ENCODE measurements around the gene METTL2A.
"Not testable (repeated sequence)": the region's sequence is repeated elsewhere in the genome, so short reads cannot be mapped to it uniquely, and the experiment has no call there.

DNA sequence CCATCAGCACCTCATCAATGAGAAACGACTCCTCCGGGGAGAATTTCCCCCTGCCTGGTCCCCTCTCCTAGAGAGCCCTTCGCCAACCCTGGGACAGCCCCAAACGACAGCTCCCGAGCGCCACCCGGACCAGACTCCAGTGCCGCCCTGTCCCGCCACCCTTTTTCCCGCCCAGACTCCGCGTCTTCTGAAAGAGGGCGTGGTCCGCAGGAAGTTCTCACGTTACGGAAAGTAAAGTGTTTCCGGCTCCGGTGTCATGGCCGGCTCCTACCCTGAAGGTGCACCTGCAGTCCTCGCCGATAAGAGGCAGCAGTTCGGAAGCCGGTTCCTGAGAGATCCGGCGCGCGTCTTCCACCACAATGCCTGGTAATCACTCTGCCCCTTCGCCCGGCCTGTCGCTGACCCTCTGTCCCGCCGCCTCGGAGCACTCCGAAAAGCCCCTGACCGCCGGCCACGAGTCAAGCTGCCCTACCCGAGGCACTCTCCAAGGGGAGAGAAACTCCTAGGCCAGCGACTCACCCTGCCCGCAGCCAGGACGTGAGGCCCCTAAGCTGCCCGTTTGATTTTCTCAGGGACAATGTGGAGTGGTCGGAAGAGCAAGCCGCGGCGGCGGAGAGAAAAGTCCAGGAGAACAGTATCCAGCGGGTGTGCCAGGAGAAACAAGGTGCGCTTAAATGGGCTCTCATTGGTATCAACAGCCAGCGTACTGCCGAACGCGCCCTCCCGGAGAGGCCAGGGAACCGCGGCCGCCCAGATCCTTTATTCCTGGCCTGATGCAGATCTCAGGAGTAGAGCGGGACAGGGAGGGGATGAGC lies at the start of gene METTL2A:
- not testable (repeated sequence) for TF ChIP-seq POLR2A, EP300 (IDR thresholded peaks at IDR 0.05)
- TF ChIP-seq, protein P1, sequence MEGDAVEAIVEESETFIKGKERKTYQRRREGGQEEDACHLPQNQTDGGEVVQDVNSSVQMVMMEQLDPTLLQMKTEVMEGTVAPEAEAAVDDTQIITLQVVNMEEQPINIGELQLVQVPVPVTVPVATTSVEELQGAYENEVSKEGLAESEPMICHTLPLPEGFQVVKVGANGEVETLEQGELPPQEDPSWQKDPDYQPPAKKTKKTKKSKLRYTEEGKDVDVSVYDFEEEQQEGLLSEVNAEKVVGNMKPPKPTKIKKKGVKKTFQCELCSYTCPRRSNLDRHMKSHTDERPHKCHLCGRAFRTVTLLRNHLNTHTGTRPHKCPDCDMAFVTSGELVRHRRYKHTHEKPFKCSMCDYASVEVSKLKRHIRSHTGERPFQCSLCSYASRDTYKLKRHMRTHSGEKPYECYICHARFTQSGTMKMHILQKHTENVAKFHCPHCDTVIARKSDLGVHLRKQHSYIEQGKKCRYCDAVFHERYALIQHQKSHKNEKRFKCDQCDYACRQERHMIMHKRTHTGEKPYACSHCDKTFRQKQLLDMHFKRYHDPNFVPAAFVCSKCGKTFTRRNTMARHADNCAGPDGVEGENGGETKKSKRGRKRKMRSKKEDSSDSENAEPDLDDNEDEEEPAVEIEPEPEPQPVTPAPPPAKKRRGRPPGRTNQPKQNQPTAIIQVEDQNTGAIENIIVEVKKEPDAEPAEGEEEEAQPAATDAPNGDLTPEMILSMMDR (IDR thresholded peaks at IDR 0.05): peak in 1 of 2 donors; percentile 46

Measured in suprapubic skin (tissue), 3 donors.